ENCODE results near the gene RUBCNL. TPM values are rescaled to one million over a fixed set of nuclear protein-coding genes. Genes with fewer than 3 reads are reported as not detected.

Gene RUBCNL
- total and polyA plus RNA-seq, 2 of the 8 experiments (the other 6 are each of a cell fraction or from before 2014, with no cell fraction given) = 2.6 to 4.9 TPM

DNA sequence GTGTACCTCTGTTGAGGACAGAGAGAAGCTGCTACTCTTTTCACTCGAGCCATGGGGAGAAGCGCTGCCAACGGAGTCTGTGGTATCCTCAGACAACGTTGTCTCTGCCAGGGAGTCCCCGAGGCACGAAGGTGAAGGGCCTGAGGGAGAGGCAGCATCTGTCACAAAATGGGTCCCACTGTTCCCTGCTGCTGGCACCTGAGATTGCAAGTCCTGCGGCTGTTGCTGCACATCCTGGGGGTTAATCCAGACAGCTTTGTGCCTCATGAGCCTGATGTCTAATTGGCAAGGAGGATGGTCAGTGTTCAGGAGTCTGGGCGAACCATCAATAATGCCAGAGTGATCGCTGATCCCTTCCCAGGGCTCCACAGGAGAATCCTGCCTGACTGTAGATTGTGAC is 15.0 kb downstream of the RUBCNL start (continued):
- TF ChIP-seq SUZ12 (IDR thresholded peaks at IDR 0.05; ENCODE audit: low read length) = no peak
- no peak for TF ChIP-seq RXRA (IDR thresholded peaks at IDR 0.05; ENCODE audit: insufficient read depth, low read depth, low read length)
- no peak for TF ChIP-seq POLR2A (IDR thresholded peaks at IDR 0.05; ENCODE audit: control extremely low read depth in 1 of 2, low read depth in 2 of 2, low read length in 2 of 2)
- no peak for TF ChIP-seq SAP30 (IDR thresholded peaks at IDR 0.05; ENCODE audit: insufficient read depth, insufficient replicate concordance, low read length)
- no peak for TF ChIP-seq CHD1 (IDR thresholded peaks at IDR 0.05; ENCODE audit: low read depth, low read length)
- no peak for TF ChIP-seq CREB1 (IDR thresholded peaks at IDR 0.05)
- no peak for TF ChIP-seq EGR1 (IDR thresholded peaks at IDR 0.05; ENCODE audit: borderline replicate concordance, low read depth, low read length)
- TF ChIP-seq NRF1 (IDR thresholded peaks at IDR 0.05; ENCODE audit: low read depth, low read length) = no peak

Data from H1 (cell line).